Neuronal stem cell (in vitro differentiated cells): ENCODE results near the gene ATAD3A.

Experiments used
- DNase-seq: peaks from one replicate; pipeline ENCODE4 v3.0.0-alpha.2; 2013; ENCODE audit warnings: low spot score
- H2AFZ ChIP-seq: one replicate; pipeline ENCODE4 v1.6.1; 2013; ENCODE audit warnings: mild to moderate bottlenecking, low read length, inconsistent platforms
- H2AK5ac ChIP-seq: 2 replicates; pipeline ENCODE4 v1.6.1; 2013; ENCODE audit warnings: low read depth, mild to moderate bottlenecking, inconsistent platforms, low read length, moderate library complexity, mixed read lengths
- H2BK120ac ChIP-seq: 2 replicates; pipeline ENCODE4 v1.6.1; 2013; ENCODE audit warnings: low read depth, mild to moderate bottlenecking, inconsistent platforms, low read length, moderate library complexity, mixed read lengths
- H2BK12ac ChIP-seq: one replicate; pipeline ENCODE4 v1.6.1; 2013; ENCODE audit warnings: low read length, inconsistent platforms
- H2BK15ac ChIP-seq: 2 replicates; pipeline ENCODE4 v1.6.1; 2013; ENCODE audit warnings: mild to moderate bottlenecking, low read length, inconsistent platforms, mixed read lengths
- H2BK5ac ChIP-seq: one replicate; pipeline ENCODE4 v1.6.1; 2013; ENCODE audit warnings: inconsistent platforms, mild to moderate bottlenecking, low read length, moderate library complexity
- H3K14ac ChIP-seq: one replicate; pipeline ENCODE4 v1.6.1; 2013; ENCODE audit warnings: low read length, inconsistent platforms
- H3K18ac ChIP-seq: 2 replicates; pipeline ENCODE4 v1.6.1; 2013; ENCODE audit warnings: low read length, inconsistent platforms
- H3K23ac ChIP-seq: 2 replicates; pipeline ENCODE4 v1.6.1; 2013; ENCODE audit warnings: low read depth, mild to moderate bottlenecking, mixed read lengths, low read length, inconsistent platforms; ENCODE audit not compliant: poor library complexity
- H3K27ac ChIP-seq: replicated peaks from 3 replicates; pipeline ENCODE4 v1.5.1; 2013; ENCODE audit warnings: low read length, inconsistent platforms
- H3K27me3 ChIP-seq, 3 experiments: 2 replicates each; pipeline ENCODE4 v1.6.1; 2013; ENCODE audit warnings: low read length in 3 of 3, mild to moderate bottlenecking in 2 of 3, inconsistent platforms in 1 of 3, low read depth in 1 of 3, mixed read lengths in 1 of 3, moderate library complexity in 1 of 3; ENCODE audit not compliant: control insufficient read depth in 3 of 3, insufficient read depth in 3 of 3
- H3K36me3 ChIP-seq, 2 donors: replicated peaks in 1 of 2; 2 replicates each; pipeline ENCODE4 v1.6.1; 2013; ENCODE audit warnings: low read length in 2 of 2; ENCODE audit not compliant: control insufficient read depth in 2 of 2, insufficient read depth in 2 of 2
- H3K4ac ChIP-seq: 2 replicates; pipeline ENCODE4 v1.6.1; 2013; ENCODE audit warnings: inconsistent platforms, mild to moderate bottlenecking, low read length, moderate library complexity
- H3K4me1 ChIP-seq, 2 donors: 1 replicate in 1 of 2; 2 replicates in 1 of 2; pipeline ENCODE4 v1.6.1; 2013; ENCODE audit warnings: low read length in 2 of 2, low read depth in 1 of 2; ENCODE audit not compliant: control insufficient read depth in 2 of 2, insufficient read depth in 1 of 2
- H3K4me2 ChIP-seq: one replicate; pipeline ENCODE4 v1.6.1; 2013; ENCODE audit warnings: mild to moderate bottlenecking, low read length, inconsistent platforms; ENCODE audit not compliant: insufficient read depth, poor library complexity, severe bottlenecking
- H3K4me3 ChIP-seq, 2 donors: 2 replicates each; pipeline ENCODE4 v1.5.1; 2013; ENCODE audit warnings: low read length in 2 of 2, mild to moderate bottlenecking in 2 of 2, inconsistent platforms in 1 of 2, moderate library complexity in 1 of 2
- H3K79me1 ChIP-seq: one replicate; pipeline ENCODE4 v1.6.1; 2013; ENCODE audit warnings: low read depth, mild to moderate bottlenecking, inconsistent platforms, low read length, moderate library complexity
- H3K9ac ChIP-seq: one replicate; pipeline ENCODE4 v1.6.1; 2013; ENCODE audit warnings: mild to moderate bottlenecking, low read depth, low read length, inconsistent platforms; ENCODE audit not compliant: poor library complexity
- H3K9me3 ChIP-seq, 2 donors: replicated peaks in 1 of 2; 2 replicates each; pipeline versions ENCODE3 to v1.6.1; 2013; ENCODE audit warnings: low read length in 2 of 2, mild to moderate bottlenecking in 2 of 2, inconsistent platforms in 1 of 2, low read depth in 1 of 2, mixed read lengths in 1 of 2, moderate library complexity in 1 of 2; ENCODE audit not compliant: control insufficient read depth in 2 of 2, insufficient read depth in 1 of 2
- H4K8ac ChIP-seq: one replicate; pipeline ENCODE4 v1.6.1; 2013; ENCODE audit warnings: low read depth, mild to moderate bottlenecking, inconsistent platforms, low read length, moderate library complexity
- H4K91ac ChIP-seq: one replicate; pipeline ENCODE4 v1.6.1; 2013; ENCODE audit warnings: low read length, low read depth, mild to moderate bottlenecking, inconsistent platforms; ENCODE audit not compliant: poor library complexity
- WGBS, 2 donors: extraction: QIAGEN DNeasy Blood & Tissue Kit; methylation state at CpG; one replicate each; pipeline ENCODE4 v1.1.7; 2013; ENCODE audit warnings: missing lambda C conversion rate in 2 of 2, mixed read lengths in 1 of 2; ENCODE audit not compliant: insufficient read length in 2 of 2, insufficient replicate concordance in 1 of 2; ENCODE audit errors: extremely low coverage in 2 of 2; 5-methylcytosine and 5-hydroxymethylcytosine counted together

The ATAD3A gene

DNA sequence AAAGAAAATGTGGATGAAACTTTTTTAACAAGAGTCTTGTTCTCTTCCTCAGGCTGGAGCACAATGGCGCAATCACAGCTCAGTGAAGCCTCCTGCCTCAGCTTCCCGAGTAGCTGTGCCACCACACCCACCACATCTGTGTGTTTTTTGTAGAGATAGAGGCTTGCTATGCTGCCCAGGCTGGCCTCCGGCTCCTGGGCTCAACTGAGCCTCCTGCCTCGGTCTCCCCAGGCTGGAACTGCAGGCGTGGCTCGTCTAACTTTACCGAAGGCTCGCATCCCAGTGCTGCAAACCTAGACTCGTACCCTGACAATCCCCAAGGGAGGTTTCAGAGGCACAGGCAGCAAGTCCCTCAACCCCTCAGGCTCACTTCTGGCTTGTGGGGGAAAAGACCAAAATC lies 48.2 kb downstream of the ATAD3A start:
- Histone ChIP-seq H3K36me3 (peaks cover 27 to 60% of the 10 kb centered on the region in 2 donors), H2BK5ac (no peak overlapping the region), H2BK12ac (no peak overlapping the region), H3K9me3 (no peaks in the 10 kb centered on the region), H4K91ac (no peak overlapping the region), H2AK5ac (no peak overlapping the region), H3K9ac (no peak overlapping the region), H2BK120ac (no peak overlapping the region), H3K4me3 (no peak overlapping the region), H3K23ac (no peak overlapping the region), H3K14ac (no peak overlapping the region), H3K4me1 (peaks cover 4 to 6% of the 10 kb centered on the region in 2 donors), H2AFZ (no peak overlapping the region), H3K27ac (no peak overlapping the region), H3K4ac (no peak overlapping the region), H3K27me3 (no peaks in the 10 kb centered on the region), H2BK15ac (no peak overlapping the region), H3K4me2 (no peak overlapping the region), H3K18ac (no peak overlapping the region), H3K79me1 (peaks cover 20% of the 10 kb centered on the region), H4K8ac (no peak overlapping the region)
- DNase-seq, result no peak
- no CpG with 5 or more reads among the region's 9 CpGs for WGBS, 2 donors

DNA sequence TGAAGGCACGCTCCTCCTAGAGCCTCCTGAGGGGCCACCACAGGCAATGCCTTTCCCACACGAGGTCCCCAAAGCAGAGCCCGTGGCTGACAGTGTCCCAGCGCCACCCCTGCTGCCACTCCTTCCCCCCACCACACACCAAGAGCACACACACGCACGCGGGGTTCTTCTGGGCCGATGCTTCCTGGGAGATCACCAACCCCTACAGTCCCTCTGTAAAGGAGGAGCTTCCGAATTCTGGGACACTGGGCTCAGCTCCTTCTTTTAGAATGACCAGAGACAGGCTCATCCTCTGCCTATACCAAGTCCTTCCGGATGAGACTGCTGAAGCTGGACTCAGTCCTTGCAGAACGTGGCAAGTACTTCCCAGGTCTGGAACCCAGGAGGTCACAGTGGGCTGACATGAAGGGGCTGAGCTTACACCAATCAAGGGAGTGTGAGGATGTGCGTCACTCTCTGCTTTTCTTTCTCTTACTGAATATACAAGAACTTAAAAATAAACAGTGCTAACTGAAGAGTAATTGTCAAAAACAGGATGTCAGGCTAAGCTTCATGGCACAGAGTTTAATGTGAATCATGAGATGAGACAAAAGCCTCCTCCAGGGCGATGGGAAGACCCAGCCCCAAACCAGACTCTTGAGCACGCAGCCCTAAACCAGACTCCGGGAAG lies 50.0 kb downstream of the ATAD3A start:
- no peak overlapping the region for H3K4me3 ChIP-seq
- no peak overlapping the region for H2BK120ac ChIP-seq
- H4K8ac ChIP-seq, result no peak overlapping the region
- H3K18ac ChIP-seq, result no peak overlapping the region
- H3K4me2 ChIP-seq, result no peak overlapping the region
- peaks cover 19% of the 10 kb centered on the region for H3K79me1 ChIP-seq
- H2AK5ac ChIP-seq, result no peak overlapping the region
- H3K14ac ChIP-seq, result no peak overlapping the region
- H4K91ac ChIP-seq, result no peak overlapping the region
- H2BK15ac ChIP-seq, result no peak overlapping the region
- no peak overlapping the region for H3K9ac ChIP-seq
- H3K27me3 ChIP-seq, result no peaks in the 10 kb centered on the region
- no peak overlapping the region for H3K4ac ChIP-seq
- H3K27ac ChIP-seq, result no peak overlapping the region
- no peak overlapping the region for H2BK5ac ChIP-seq
- peaks cover 32 to 70% of the 10 kb centered on the region in 2 donors for H3K36me3 ChIP-seq
- no peak overlapping the region for H3K23ac ChIP-seq
- H3K4me1 ChIP-seq, result no peaks in the 10 kb centered on the region
- H2BK12ac ChIP-seq, result no peak overlapping the region
- no peak for DNase-seq
- WGBS, 2 donors, result no CpG with 5 or more reads among the region's 15 CpGs
- no peak overlapping the region for H2AFZ ChIP-seq
- no peaks in the 10 kb centered on the region for H3K9me3 ChIP-seq

DNA sequence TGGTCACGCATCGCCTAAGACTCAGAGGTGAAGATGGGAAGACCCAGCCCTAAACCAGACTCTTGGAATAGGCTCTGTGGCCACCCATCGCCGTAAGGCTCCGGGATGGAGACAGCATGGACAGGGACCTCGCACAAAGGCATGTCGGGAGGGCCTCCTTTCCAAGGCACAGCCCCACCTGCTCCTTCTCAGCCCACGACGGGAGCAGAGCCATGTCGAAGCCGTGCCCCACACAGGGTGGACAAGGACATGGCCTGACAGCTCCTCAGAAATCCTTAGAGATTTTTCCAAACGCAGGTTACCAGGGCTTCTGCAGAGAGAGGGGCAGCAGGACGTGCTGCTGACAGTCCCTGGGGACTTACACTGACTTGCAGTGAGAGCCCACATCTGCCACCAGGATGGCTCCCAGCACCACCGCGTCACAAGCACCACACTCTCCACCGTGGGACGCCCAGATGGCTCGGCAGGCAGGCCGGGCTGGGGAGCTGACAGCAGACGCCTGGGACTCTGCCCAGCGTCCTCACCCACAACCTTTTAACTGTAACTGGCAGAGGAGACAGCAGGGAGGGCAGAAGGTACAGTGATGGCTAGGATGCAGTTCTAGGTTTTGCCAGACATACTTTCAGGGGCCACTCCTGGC lies 50.7 kb downstream of the ATAD3A start:
- Histone ChIP-seq H3K18ac (no peak overlapping the region), H2BK5ac (no peak overlapping the region), H3K4ac (no peak overlapping the region), H4K8ac (no peak overlapping the region), H3K79me1 (peaks cover 24% of the 10 kb centered on the region), H3K4me1 (no peaks in the 10 kb centered on the region), H3K4me2 (no peak overlapping the region), H2BK15ac (no peak overlapping the region), H2BK12ac (no peak overlapping the region), H2AFZ (no peak overlapping the region), H3K14ac (no peak overlapping the region), H4K91ac (no peak overlapping the region), H3K9ac (peak overlapping the region; percentile 16), H3K23ac (no peak overlapping the region), H3K27ac (no peak overlapping the region), H3K4me3 (no peak overlapping the region), H2AK5ac (no peak overlapping the region), H3K9me3 (no peaks in the 10 kb centered on the region), H3K27me3 (no peaks in the 10 kb centered on the region), H3K36me3 (peaks cover 32 to 75% of the 10 kb centered on the region in 2 donors), H2BK120ac (no peak overlapping the region)
- WGBS, 2 donors, result no CpG with 5 or more reads among the region's 21 CpGs
- DNase-seq, result no peak

DNA sequence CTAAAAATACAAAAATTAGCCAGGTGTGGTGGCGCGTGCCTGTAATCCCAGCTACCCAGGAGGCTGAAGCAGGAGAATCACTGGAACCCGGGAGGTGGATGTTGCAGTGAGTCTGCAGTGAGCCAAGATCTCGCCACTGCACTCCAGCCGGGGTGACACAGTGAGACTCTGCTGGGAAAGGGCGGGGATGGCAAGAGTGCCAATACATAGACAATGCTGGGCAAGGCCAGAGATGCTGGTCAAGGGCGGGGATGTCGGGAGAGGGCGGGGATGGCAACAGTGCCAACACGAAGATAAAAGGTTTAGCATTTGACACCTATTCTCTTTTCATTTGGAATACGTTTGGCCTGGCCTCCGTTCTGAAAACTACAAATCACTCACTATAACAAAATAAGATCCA lies 51.7 kb downstream of the ATAD3A start:
- no peak for DNase-seq
- H3K27me3 ChIP-seq, result no peaks in the 10 kb centered on the region
- H3K14ac ChIP-seq, result no peak overlapping the region
- H3K18ac ChIP-seq, result no peak overlapping the region
- no peak overlapping the region for H3K4me3 ChIP-seq
- no peak overlapping the region for H2BK12ac ChIP-seq
- no peak overlapping the region for H3K27ac ChIP-seq
- H3K4me2 ChIP-seq, result no peak overlapping the region
- H2BK5ac ChIP-seq, result no peak overlapping the region
- no peak overlapping the region for H4K8ac ChIP-seq
- no peak overlapping the region for H2BK15ac ChIP-seq
- peaks cover 24% of the 10 kb centered on the region for H3K79me1 ChIP-seq
- no peak overlapping the region for H2BK120ac ChIP-seq
- H3K4ac ChIP-seq, result no peak overlapping the region
- no peaks in the 10 kb centered on the region for H3K4me1 ChIP-seq
- peaks cover 32 to 75% of the 10 kb centered on the region in 2 donors for H3K36me3 ChIP-seq
- no peaks in the 10 kb centered on the region for H3K9me3 ChIP-seq
- no CpG with 5 or more reads among the region's 12 CpGs for WGBS, 2 donors
- no peak overlapping the region for H4K91ac ChIP-seq
- no peak overlapping the region for H2AFZ ChIP-seq
- H3K23ac ChIP-seq, result no peak overlapping the region
- no peak overlapping the region for H2AK5ac ChIP-seq
- no peak overlapping the region for H3K9ac ChIP-seq
